Measurements from ENCODE around the gene SLC22A16. TPM values are rescaled to one million over a fixed set of nuclear protein-coding genes. Genes with fewer than 3 reads are reported as not detected.
"Not testable (repeated sequence)": the region's sequence is repeated elsewhere in the genome, so short reads cannot be mapped to it uniquely, and the experiment has no call there.

Gene SLC22A16
- total RNA-seq = not detected in 2 replicates

GRCh38 chr6:110476046-110476849 is at the start of gene SLC22A16:
TSS of gene SLC22A16 (minus strand) at chr6:110476613. CDS start at chr6:110476574, 39 bp downstream.
- DNase-seq (ENCODE audit: low read depth in 2 of 2) = peak; percentile 7 to 16

GRCh38 chr6:110525001-110525400 is 48.6 kb upstream of the SLC22A16 start:
- no peak for DNase-seq (ENCODE audit: low read depth in 2 of 2)

GRCh38 chr6:110524305-110524704 is 47.9 kb upstream of the SLC22A16 start:
- DNase-seq (ENCODE audit: low read depth in 2 of 2) = no peak

GRCh38 chr6:110523451-110524021 is 47.1 kb upstream of the SLC22A16 start:
- peak; percentile 27 to 78 for DNase-seq (ENCODE audit: low read depth in 2 of 2)

GRCh38 chr6:110522427-110522826 is 46.0 kb upstream of the SLC22A16 start:
- no peak for DNase-seq (ENCODE audit: low read depth in 2 of 2)

GRCh38 chr6:110520992-110521543 is 44.7 kb upstream of the SLC22A16 start:
- no peak for DNase-seq (ENCODE audit: low read depth in 2 of 2)

- no peak for DNase-seq (ENCODE audit: low read depth in 2 of 2)
Observed at GRCh38 chr6:110520209-110520965, 44.0 kb upstream of the SLC22A16 start.

- DNase-seq (ENCODE audit: low read depth in 2 of 2) = no peak
Observed at GRCh38 chr6:110517601-110518281, 41.3 kb upstream of the SLC22A16 start.

GRCh38 chr6:110517034-110517433 is 40.6 kb upstream of the SLC22A16 start:
- no peak for DNase-seq (ENCODE audit: low read depth in 2 of 2)

- no peak for DNase-seq (ENCODE audit: low read depth in 2 of 2)
Observed at GRCh38 chr6:110514818-110515217, 38.4 kb upstream of the SLC22A16 start.

- DNase-seq (ENCODE audit: low read depth in 2 of 2) = peak; percentile 70 to 96
Observed at GRCh38 chr6:110512991-110513390, 36.6 kb upstream of the SLC22A16 start.

- DNase-seq (ENCODE audit: low read depth in 2 of 2) = not testable (repeated sequence)
Observed at GRCh38 chr6:110512549-110512948, 36.1 kb upstream of the SLC22A16 start.

GRCh38 chr6:110511401-110511800 is 35.0 kb upstream of the SLC22A16 start:
- no peak for DNase-seq (ENCODE audit: low read depth in 2 of 2)

- DNase-seq (ENCODE audit: low read depth in 2 of 2) = peak; percentile 48 to 92
Observed at GRCh38 chr6:110509617-110510241, 33.3 kb upstream of the SLC22A16 start.

- DNase-seq (ENCODE audit: low read depth in 2 of 2) = not testable (repeated sequence)
Observed at GRCh38 chr6:110504891-110505290, 28.5 kb upstream of the SLC22A16 start.

GRCh38 chr6:110495949-110496348 is 19.5 kb upstream of the SLC22A16 start:
- no peak for DNase-seq (ENCODE audit: low read depth in 2 of 2)

GRCh38 chr6:110493253-110493800 is 16.9 kb upstream of the SLC22A16 start:
- no peak for DNase-seq (ENCODE audit: low read depth in 2 of 2)

GRCh38 chr6:110492584-110492983 is 16.2 kb upstream of the SLC22A16 start:
- DNase-seq (ENCODE audit: low read depth in 2 of 2) = no peak

GRCh38 chr6:110491644-110492317 is 15.4 kb upstream of the SLC22A16 start:
- DNase-seq (ENCODE audit: low read depth in 2 of 2) = no peak

GRCh38 chr6:110491299-110491643 is 14.9 kb upstream of the SLC22A16 start:
- DNase-seq (ENCODE audit: low read depth in 2 of 2) = no peak
